NB4 (cell line): ENCODE measurements around the gene TSEN15.

Source experiments
- MYC ChIP-seq: IDR thresholded peaks from 2 replicates; pipeline ENCODE4 v1.6.1; 2011; ENCODE audit warnings: low read depth, low read length
- POLR2A ChIP-seq: IDR thresholded peaks from 2 replicates; pipeline ENCODE4 v1.6.1; 2011; ENCODE audit warnings: mild to moderate bottlenecking; ENCODE audit not compliant: insufficient read length; ENCODE audit errors: extremely low read depth
- TF ChIP-seq, protein P1 (sequence below): IDR thresholded peaks from one replicate; pipeline ENCODE4 v1.5.1; 2012; ENCODE audit warnings: low read depth, low read length
- TF ChIP-seq, protein P2 (sequence below): IDR thresholded peaks from 2 replicates; pipeline ENCODE4 v1.6.1; 2011; ENCODE audit warnings: low read depth, low read length

DNA sequence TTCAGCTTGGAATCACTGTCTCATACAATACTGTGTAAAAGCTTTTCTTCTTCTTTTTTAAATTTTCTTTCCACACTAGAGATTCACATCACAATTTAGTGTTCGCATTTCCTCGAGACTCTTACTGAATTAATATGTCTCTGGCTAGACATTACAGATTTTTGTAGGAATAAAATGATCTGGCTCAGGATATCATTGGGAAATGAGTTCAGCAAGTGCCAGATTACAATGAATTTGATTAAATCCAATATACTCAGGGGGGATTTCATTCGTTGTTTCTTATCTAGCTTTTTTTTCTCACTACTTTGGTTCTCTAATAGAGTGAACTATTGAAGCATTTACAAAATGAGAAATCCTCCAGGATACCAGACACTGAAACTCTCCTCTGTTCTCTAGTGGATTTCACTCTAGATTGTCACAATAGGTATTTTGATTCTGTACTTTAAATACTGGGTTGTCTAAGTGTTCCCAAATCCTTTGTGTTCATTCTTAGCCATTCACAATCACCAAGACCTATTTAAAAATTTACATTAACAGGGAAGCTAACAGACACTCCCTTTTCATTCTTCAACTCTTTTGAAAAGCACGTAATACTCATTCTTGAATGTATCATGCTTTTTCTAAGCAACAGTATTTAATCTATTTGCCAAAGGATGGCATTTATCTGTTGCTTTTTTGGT, 2.8 kb upstream of the TSEN15 start:
- TF ChIP-seq POLR2A = no peak
- TF ChIP-seq, protein P1, sequence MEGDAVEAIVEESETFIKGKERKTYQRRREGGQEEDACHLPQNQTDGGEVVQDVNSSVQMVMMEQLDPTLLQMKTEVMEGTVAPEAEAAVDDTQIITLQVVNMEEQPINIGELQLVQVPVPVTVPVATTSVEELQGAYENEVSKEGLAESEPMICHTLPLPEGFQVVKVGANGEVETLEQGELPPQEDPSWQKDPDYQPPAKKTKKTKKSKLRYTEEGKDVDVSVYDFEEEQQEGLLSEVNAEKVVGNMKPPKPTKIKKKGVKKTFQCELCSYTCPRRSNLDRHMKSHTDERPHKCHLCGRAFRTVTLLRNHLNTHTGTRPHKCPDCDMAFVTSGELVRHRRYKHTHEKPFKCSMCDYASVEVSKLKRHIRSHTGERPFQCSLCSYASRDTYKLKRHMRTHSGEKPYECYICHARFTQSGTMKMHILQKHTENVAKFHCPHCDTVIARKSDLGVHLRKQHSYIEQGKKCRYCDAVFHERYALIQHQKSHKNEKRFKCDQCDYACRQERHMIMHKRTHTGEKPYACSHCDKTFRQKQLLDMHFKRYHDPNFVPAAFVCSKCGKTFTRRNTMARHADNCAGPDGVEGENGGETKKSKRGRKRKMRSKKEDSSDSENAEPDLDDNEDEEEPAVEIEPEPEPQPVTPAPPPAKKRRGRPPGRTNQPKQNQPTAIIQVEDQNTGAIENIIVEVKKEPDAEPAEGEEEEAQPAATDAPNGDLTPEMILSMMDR = no peak
- TF ChIP-seq, protein P2, sequence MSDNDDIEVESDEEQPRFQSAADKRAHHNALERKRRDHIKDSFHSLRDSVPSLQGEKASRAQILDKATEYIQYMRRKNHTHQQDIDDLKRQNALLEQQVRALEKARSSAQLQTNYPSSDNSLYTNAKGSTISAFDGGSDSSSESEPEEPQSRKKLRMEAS = no peak
- TF ChIP-seq MYC = no peak
